Natural killer cell (primary cell): ENCODE results near the gene MTLN. TPM values are rescaled to one million over a fixed set of nuclear protein-coding genes. Genes with fewer than 3 reads are reported as not detected.
"Not testable (repeated sequence)": the region's sequence is repeated elsewhere in the genome, so short reads cannot be mapped to it uniquely, and the experiment has no call there.

Experiments
- ATAC-seq, 3 donors: fragments of 150-1000 bp in 2 of 3; fragments of 200-7000 bp in 1 of 3; cut with Tn5 transposase; 1 replicate in 1 of 3; 2 replicates in 2 of 3; pipeline ENCODE4 v1.10.0; 2021; ENCODE audit warnings: mild to moderate bottlenecking in 2 of 3, moderate library complexity in 2 of 3
- DNase-seq, 2 donors: peaks; one replicate each; pipeline versions ENCODE4 v3.0.0 to v3.0.0-alpha.2; 2013 to 2021; ENCODE audit warnings: mixed read lengths in 1 of 2
- H3K27ac ChIP-seq: one replicate; pipeline ENCODE4 v1.5.1; 2013; ENCODE audit warnings: mild to moderate bottlenecking, low read length
- H3K27me3 ChIP-seq: one replicate; pipeline ENCODE4 v1.6.1; 2013; ENCODE audit warnings: low read length; ENCODE audit not compliant: control insufficient read depth, insufficient read depth
- H3K36me3 ChIP-seq: one replicate; pipeline ENCODE4 v1.6.1; 2013; ENCODE audit warnings: low read length; ENCODE audit not compliant: control insufficient read depth, insufficient read depth
- H3K4me1 ChIP-seq: one replicate; pipeline ENCODE4 v1.6.1; 2013; ENCODE audit warnings: low read length; ENCODE audit not compliant: control insufficient read depth, insufficient read depth
- H3K4me3 ChIP-seq: one replicate; pipeline ENCODE4 v1.5.1; 2013; ENCODE audit warnings: low read length
- H3K9me3 ChIP-seq: one replicate; pipeline ENCODE4 v1.6.1; 2013; ENCODE audit warnings: low read length; ENCODE audit not compliant: control insufficient read depth, insufficient read depth
- H3K27ac Mint-ChIP-seq, 2 donors: one replicate each; pipeline ENCODE4 v1.8.0; 2022; ENCODE audit warnings: mild to moderate bottlenecking in 2 of 2, mixed read lengths in 2 of 2, moderate library complexity in 1 of 2
- H3K27me3 Mint-ChIP-seq, 2 donors: one replicate each; pipeline ENCODE4 v1.8.0; 2022; ENCODE audit warnings: low read depth in 2 of 2, mixed read lengths in 2 of 2
- H3K36me3 Mint-ChIP-seq: one replicate; pipeline ENCODE4 v1.8.0; 2022; ENCODE audit warnings: mixed read lengths
- H3K4me1 Mint-ChIP-seq, 2 donors: one replicate each; pipeline ENCODE4 v1.8.0; 2022; ENCODE audit warnings: mixed read lengths in 2 of 2
- H3K4me3 Mint-ChIP-seq: one replicate; pipeline ENCODE4 v1.8.0; 2022; ENCODE audit warnings: mild to moderate bottlenecking, moderate library complexity, mixed read lengths
- H3K9me3 Mint-ChIP-seq, 2 donors: one replicate each; pipeline ENCODE4 v1.8.0; 2022; ENCODE audit warnings: mixed read lengths in 2 of 2
- CTCF ChIP-seq: fragments of 200-600 bp; IDR thresholded peaks from one replicate; pipeline ENCODE4 v1.8.0; 2022; ENCODE audit warnings: antibody characterized with exemption
- WGBS: methylation state at CpG from one replicate; pipeline ENCODE4 v1.1.7; 2013; ENCODE audit warnings: missing lambda C conversion rate; ENCODE audit not compliant: insufficient coverage; 5-methylcytosine and 5-hydroxymethylcytosine counted together
- intact Hi-C: fragments of 100-400 bp; cut with micrococcal nuclease; formaldehyde crosslinking; loops from one replicate; pipeline ENCODE4 v1.14.2; 2022
- total RNA-seq, 4 donors: library from RNA; stranded (reverse); fragments of 120-200 nt in 1 of 4; gene quantifications; one replicate each; pipeline versions ENCODE4 v1.2.3 to v1.2.4, GENCODE V29; 2013 to 2022

MTLN gene
- total RNA-seq, 3 donors from 2014 or later (not counting 1 experiment from before 2014, with no cell fraction given), result 6.8 to 14.0 (median 13.1) TPM

- TF ChIP-seq CTCF, result no peak
- H3K4me3 Mint-ChIP-seq, result no peak overlapping the region
- peaks cover 3% of the 10 kb centered on the region for H3K9me3 ChIP-seq
- H3K27ac Mint-ChIP-seq, result no peak overlapping the region
- no peak for DNase-seq
- intact Hi-C loops, result no loop called here
- no peak overlapping the region for H3K27ac ChIP-seq
- no peak overlapping the region for H3K4me3 ChIP-seq
- H3K4me1 ChIP-seq, result peaks cover 5% of the 10 kb centered on the region
- no peaks in the 10 kb centered on the region for H3K9me3 Mint-ChIP-seq
- H3K4me1 Mint-ChIP-seq, result peaks cover 12 to 15% of the 10 kb centered on the region in 2 donors
- no peaks in the 10 kb centered on the region for H3K36me3 ChIP-seq
- H3K27me3 ChIP-seq, result peaks cover 4% of the 10 kb centered on the region
- 86% methylated on average over 4 of the region's 4 CpGs for WGBS
- ATAC-seq, result no peak
- no peaks in the 10 kb centered on the region for H3K36me3 Mint-ChIP-seq
- peaks cover 43 to 61% of the 10 kb centered on the region in 2 donors for H3K27me3 Mint-ChIP-seq
Observed at GRCh38 chr2:110215566-110216158, 3.3 kb upstream of the MTLN start.

- H3K27ac Mint-ChIP-seq, result no peak overlapping the region
Observed at GRCh38 chr2:110215091-110215490, 2.7 kb upstream of the MTLN start.

GRCh38 chr2:110213522-110213921 is 1.2 kb upstream of the MTLN start:
- peaks cover 15 to 21% of the 10 kb centered on the region in 2 donors for H3K4me1 Mint-ChIP-seq
- H3K4me3 Mint-ChIP-seq, H3K9me3 ChIP-seq, DNase-seq, H3K36me3 ChIP-seq, H3K9me3 Mint-ChIP-seq, H3K36me3 Mint-ChIP-seq, intact Hi-C loops, ATAC-seq, H3K27me3 ChIP-seq, H3K4me1 ChIP-seq, H3K27ac Mint-ChIP-seq, H3K27ac ChIP-seq, H3K4me3 ChIP-seq: not testable (repeated sequence)
- no CpG with 5 or more reads among the region's 3 CpGs for WGBS
- peaks cover 28 to 44% of the 10 kb centered on the region in 2 donors for H3K27me3 Mint-ChIP-seq

More at GRCh38 chr2:110215091-110215490, 2.7 kb upstream of the MTLN start:
- intact Hi-C loops, result no loop called here
- Histone ChIP-seq H3K9me3 (peaks cover 3% of the 10 kb centered on the region), H3K27ac (no peak overlapping the region), H3K4me3 (no peak overlapping the region), H3K27me3 (peaks cover 4% of the 10 kb centered on the region), H3K4me1 (peaks cover 5% of the 10 kb centered on the region), H3K36me3 (no peaks in the 10 kb centered on the region)
- H3K4me1 Mint-ChIP-seq, result peaks cover 13 to 15% of the 10 kb centered on the region in 2 donors
- TF ChIP-seq CTCF, result no peak
- WGBS, result 89% methylated on average over 1 of the region's 2 CpGs
- ATAC-seq (no peak), DNase-seq (no peak)
- no peaks in the 10 kb centered on the region for H3K36me3 Mint-ChIP-seq
- peaks cover 39 to 59% of the 10 kb centered on the region in 2 donors for H3K27me3 Mint-ChIP-seq
- H3K4me3 Mint-ChIP-seq, result no peak overlapping the region
- no peaks in the 10 kb centered on the region for H3K9me3 Mint-ChIP-seq

GRCh38 chr2:110205660-110206455 is 6.5 kb downstream of the MTLN start:
- Histone ChIP-seq H3K4me3 (no peak overlapping the region), H3K36me3 (peaks cover 3% of the 10 kb centered on the region), H3K27me3 (no peaks in the 10 kb centered on the region), H3K9me3 (no peaks in the 10 kb centered on the region), H3K27ac (no peak overlapping the region), H3K4me1 (peaks cover 6% of the 10 kb centered on the region)
- ATAC-seq (no peak), DNase-seq (no peak)
- Mint-ChIP-seq H3K4me1 (peaks cover 20 to 28% of the 10 kb centered on the region in 2 donors), H3K27me3 (no peaks in the 10 kb centered on the region), H3K9me3 (no peaks in the 10 kb centered on the region), H3K4me3 (peak overlapping the region; percentile 88), H3K27ac (peak overlapping the region; percentile 71 to 89), H3K36me3 (no peaks in the 10 kb centered on the region)
- intact Hi-C loops, result no loop called here
- WGBS, result 67% methylated on average over 2 of the region's 3 CpGs
- no peak for TF ChIP-seq CTCF
